GM12878 (cell line): ENCODE measurements around the gene ZNF547. TPM values are rescaled to one million over a fixed set of nuclear protein-coding genes. Genes with fewer than 3 reads are reported as not detected.
A peak's percentile ranks its signal among the peaks of the same experiment; 100 is the strongest.

Experiments
- CREB1 ChIP-seq: IDR thresholded peaks from 2 replicates; pipeline ENCODE4 v1.6.1; 2012; ENCODE audit warnings: low read depth, mild to moderate bottlenecking, inconsistent platforms
- FOXM1 ChIP-seq: IDR thresholded peaks from 2 replicates; pipeline ENCODE4 v1.6.1; 2012; ENCODE audit warnings: low read depth, mild to moderate bottlenecking, inconsistent platforms, low read length, moderate library complexity
- GABPA ChIP-seq: IDR thresholded peaks from 2 replicates; pipeline ENCODE4 v1.6.1; 2014; ENCODE audit warnings: antibody characterized with exemption, low read depth, mild to moderate bottlenecking, inconsistent platforms
- HCFC1 ChIP-seq: fragments of 150-350 bp; IDR thresholded peaks from 2 replicates; pipeline ENCODE4 v1.6.1; 2014; ENCODE audit warnings: low read length
- IKZF2 ChIP-seq, 2 experiments: fragments of 450-650 bp; IDR thresholded peaks; 2 replicates each; pipeline ENCODE4 v1.6.1; 2017; ENCODE audit warnings: mild to moderate bottlenecking in 2 of 2, moderate library complexity in 2 of 2
- KLF5 ChIP-seq: fragments of 450-650 bp; IDR thresholded peaks from 2 replicates; pipeline ENCODE4 v1.6.1; 2014; ENCODE audit warnings: mild to moderate bottlenecking; ENCODE audit not compliant: partially characterized antibody
- MEF2A ChIP-seq: IDR thresholded peaks from 2 replicates; pipeline ENCODE4 v1.6.1; 2011; ENCODE audit warnings: low read depth, mild to moderate bottlenecking, low read length, moderate library complexity; ENCODE audit not compliant: insufficient read depth
- NFYB ChIP-seq: IDR thresholded peaks from 2 replicates; pipeline ENCODE4 v1.6.1; 2011; ENCODE audit warnings: low read depth, mild to moderate bottlenecking, low read length, improper control_type of control experiment, moderate library complexity; ENCODE audit not compliant: insufficient read depth
- NRF1 ChIP-seq: conservative IDR thresholded peaks from 2 replicates; pipeline ENCODE4 v1.6.1; 2011; ENCODE audit warnings: mild to moderate bottlenecking, low read depth, low read length, improper control_type of control experiment
- SMAD5 ChIP-seq: IDR thresholded peaks from 2 replicates; pipeline ENCODE4 v1.6.1; 2016; ENCODE audit warnings: antibody characterized with exemption, low read depth
- SMARCA5 ChIP-seq: fragments of 450-650 bp; IDR thresholded peaks from 2 replicates; pipeline ENCODE4 v1.6.1; 2017; ENCODE audit warnings: mild to moderate bottlenecking
- SREBF1 ChIP-seq: IDR thresholded peaks from 2 replicates; pipeline ENCODE4 v1.6.1; 2012; ENCODE audit warnings: mild to moderate bottlenecking, low read length
- SREBF2 ChIP-seq: IDR thresholded peaks from 2 replicates; pipeline ENCODE4 v1.6.1; 2012; ENCODE audit warnings: mild to moderate bottlenecking, low read length
- TAF1 ChIP-seq: IDR thresholded peaks from 2 replicates; pipeline ENCODE4 v1.6.1; 2011; ENCODE audit warnings: mild to moderate bottlenecking, low read depth, low read length, borderline replicate concordance
- ZNF274 ChIP-seq: IDR thresholded peaks from one replicate; pipeline ENCODE4 v1.8.0; 2011; ENCODE audit not compliant: insufficient read length, insufficient read depth
- polyA plus RNA-seq, 11 experiments: library from polyadenylated mRNA; depleted of rRNA in 4 of 11; unstranded in 6 of 11; stranded (reverse) in 5 of 11; fragments of >200 nt; fragmentation: Nextera tagmentation in 4 of 11; fragmentation: Illumina TruSeq in 1 of 11; extraction: Ambion mirVana in 4 of 11; extraction: Trizol in 1 of 11; gene quantifications; 1 replicate in 1 of 11; 2 replicates in 10 of 11; pipeline versions ENCODE4 v1.2.1 to v1.2.3, GENCODE V29; 2011 to 2016; ENCODE audit warnings: inconsistent platforms in 2 of 11, missing spikeins in 2 of 11, low read depth in 1 of 11
- total RNA-seq, 4 experiments: library from RNA; depleted of rRNA in 3 of 4; stranded (reverse); fragments of >200 nt in 3 of 4; fragmentation: Illumina TruSeq in 1 of 4; extraction: Trizol in 1 of 4; gene quantifications; 2 replicates each; pipeline versions ENCODE4 v1.2.1 to v1.2.3, GENCODE V29; 2013 to 2021
- TF ChIP-seq, protein P1 (sequence below): fragments of 450-650 bp; formaldehyde crosslinking; IDR thresholded peaks from 2 replicates; pipeline ENCODE4 v1.4.0; 2020; ENCODE audit warnings: mild to moderate bottlenecking, moderate library complexity
- TF ChIP-seq, protein P2 (sequence below): fragments of 450-650 bp; IDR thresholded peaks from 2 replicates; pipeline ENCODE4 v1.6.1; 2017; ENCODE audit warnings: low read depth, mild to moderate bottlenecking, moderate library complexity
- TF ChIP-seq, protein P3 (sequence below): fragments of 150-350 bp; IDR thresholded peaks from 2 replicates; pipeline ENCODE4 v1.6.1; 2016; ENCODE audit warnings: low read depth, low read length
- TF ChIP-seq, protein P4 (sequence below): fragments of 450-650 bp; IDR thresholded peaks from 2 replicates; pipeline ENCODE4 v1.6.1; 2016; ENCODE audit warnings: mild to moderate bottlenecking
- TF ChIP-seq, protein P5 (sequence below): fragments of 450-650 bp; IDR thresholded peaks from 2 replicates; pipeline ENCODE4 v1.6.1; 2014; ENCODE audit warnings: mild to moderate bottlenecking

Gene ZNF547
- total and polyA plus RNA-seq, 10 of the 15 experiments (the other 5 are each of a cell fraction or from before 2014, with no cell fraction given): 2.3 to 6.0 (median 3.3) TPM

DNA sequence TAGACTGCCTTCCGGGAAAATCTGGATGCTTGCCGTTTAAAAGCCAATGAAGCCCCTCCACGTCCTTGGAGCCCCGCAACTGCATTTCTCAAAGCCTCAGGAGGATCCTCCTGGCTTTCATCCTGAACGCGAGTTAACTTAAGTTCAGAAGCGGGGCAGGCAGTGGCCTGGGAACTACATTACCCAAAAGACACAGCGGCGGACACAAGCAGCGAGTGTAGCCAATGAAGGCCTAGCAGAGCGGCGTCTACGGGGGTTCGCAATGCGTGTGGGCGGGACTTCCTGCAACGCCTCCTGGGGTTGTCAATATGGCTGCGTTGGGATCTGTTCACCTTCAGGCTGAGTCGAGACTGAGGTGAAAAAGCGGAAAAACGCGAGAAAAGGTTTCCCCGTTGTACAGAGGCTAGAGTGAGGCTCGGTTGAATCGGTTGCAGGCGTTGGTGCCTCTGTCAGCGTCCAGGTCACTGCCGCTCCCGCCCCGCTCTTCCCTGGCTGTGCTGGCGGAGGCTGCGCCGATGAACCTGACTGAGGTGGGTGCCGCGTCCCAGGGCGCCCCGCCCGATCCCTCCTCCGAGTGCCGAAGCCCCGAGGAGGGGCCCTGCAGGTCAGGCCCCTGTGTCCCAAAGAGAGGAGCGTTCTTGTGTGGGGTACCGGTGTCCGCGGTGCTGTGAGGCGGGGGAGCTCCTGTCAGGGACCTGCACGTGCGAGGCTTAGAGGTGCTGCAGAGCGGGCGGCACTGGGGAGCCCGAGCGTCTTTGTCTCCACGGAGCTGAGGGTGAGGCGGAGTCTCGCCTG is 47.7 kb downstream of the ZNF547 start, which contains the start of gene ZNF17 (continued):
- TF ChIP-seq, protein P1, sequence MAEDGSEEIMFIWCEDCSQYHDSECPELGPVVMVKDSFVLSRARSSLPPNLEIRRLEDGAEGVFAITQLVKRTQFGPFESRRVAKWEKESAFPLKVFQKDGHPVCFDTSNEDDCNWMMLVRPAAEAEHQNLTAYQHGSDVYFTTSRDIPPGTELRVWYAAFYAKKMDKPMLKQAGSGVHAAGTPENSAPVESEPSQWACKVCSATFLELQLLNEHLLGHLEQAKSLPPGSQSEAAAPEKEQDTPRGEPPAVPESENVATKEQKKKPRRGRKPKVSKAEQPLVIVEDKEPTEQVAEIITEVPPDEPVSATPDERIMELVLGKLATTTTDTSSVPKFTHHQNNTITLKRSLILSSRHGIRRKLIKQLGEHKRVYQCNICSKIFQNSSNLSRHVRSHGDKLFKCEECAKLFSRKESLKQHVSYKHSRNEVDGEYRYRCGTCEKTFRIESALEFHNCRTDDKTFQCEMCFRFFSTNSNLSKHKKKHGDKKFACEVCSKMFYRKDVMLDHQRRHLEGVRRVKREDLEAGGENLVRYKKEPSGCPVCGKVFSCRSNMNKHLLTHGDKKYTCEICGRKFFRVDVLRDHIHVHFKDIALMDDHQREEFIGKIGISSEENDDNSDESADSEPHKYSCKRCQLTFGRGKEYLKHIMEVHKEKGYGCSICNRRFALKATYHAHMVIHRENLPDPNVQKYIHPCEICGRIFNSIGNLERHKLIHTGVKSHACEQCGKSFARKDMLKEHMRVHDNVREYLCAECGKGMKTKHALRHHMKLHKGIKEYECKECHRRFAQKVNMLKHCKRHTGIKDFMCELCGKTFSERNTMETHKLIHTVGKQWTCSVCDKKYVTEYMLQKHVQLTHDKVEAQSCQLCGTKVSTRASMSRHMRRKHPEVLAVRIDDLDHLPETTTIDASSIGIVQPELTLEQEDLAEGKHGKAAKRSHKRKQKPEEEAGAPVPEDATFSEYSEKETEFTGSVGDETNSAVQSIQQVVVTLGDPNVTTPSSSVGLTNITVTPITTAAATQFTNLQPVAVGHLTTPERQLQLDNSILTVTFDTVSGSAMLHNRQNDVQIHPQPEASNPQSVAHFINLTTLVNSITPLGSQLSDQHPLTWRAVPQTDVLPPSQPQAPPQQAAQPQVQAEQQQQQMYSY (CRISPR knock-in tag): no peak
- TF ChIP-seq, protein P2, sequence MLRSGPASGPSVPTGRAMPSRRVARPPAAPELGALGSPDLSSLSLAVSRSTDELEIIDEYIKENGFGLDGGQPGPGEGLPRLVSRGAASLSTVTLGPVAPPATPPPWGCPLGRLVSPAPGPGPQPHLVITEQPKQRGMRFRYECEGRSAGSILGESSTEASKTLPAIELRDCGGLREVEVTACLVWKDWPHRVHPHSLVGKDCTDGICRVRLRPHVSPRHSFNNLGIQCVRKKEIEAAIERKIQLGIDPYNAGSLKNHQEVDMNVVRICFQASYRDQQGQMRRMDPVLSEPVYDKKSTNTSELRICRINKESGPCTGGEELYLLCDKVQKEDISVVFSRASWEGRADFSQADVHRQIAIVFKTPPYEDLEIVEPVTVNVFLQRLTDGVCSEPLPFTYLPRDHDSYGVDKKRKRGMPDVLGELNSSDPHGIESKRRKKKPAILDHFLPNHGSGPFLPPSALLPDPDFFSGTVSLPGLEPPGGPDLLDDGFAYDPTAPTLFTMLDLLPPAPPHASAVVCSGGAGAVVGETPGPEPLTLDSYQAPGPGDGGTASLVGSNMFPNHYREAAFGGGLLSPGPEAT: peak; percentile 99
- TF ChIP-seq SREBF1 (peak; percentile 67), NRF1 (no peak), CREB1 (peak; percentile 92), ZNF274 (no peak), KLF5 (peak; percentile 36), NFYB (peak; percentile 79), GABPA (peak; percentile 96), SMARCA5 (no peak), FOXM1 (no peak), HCFC1 (peak; percentile 93), TAF1 (peak; percentile 89), MEF2A (no peak), SREBF2 (0 out of 2 replicates have a peak, but pooled peaks have one; percentile 14), IKZF2 (IDR thresholded peaks at IDR 0.05) (no peak), SMAD5 (peak; percentile 77; the same call in 1 of the 2 replicates)
- TF ChIP-seq, protein P3, sequence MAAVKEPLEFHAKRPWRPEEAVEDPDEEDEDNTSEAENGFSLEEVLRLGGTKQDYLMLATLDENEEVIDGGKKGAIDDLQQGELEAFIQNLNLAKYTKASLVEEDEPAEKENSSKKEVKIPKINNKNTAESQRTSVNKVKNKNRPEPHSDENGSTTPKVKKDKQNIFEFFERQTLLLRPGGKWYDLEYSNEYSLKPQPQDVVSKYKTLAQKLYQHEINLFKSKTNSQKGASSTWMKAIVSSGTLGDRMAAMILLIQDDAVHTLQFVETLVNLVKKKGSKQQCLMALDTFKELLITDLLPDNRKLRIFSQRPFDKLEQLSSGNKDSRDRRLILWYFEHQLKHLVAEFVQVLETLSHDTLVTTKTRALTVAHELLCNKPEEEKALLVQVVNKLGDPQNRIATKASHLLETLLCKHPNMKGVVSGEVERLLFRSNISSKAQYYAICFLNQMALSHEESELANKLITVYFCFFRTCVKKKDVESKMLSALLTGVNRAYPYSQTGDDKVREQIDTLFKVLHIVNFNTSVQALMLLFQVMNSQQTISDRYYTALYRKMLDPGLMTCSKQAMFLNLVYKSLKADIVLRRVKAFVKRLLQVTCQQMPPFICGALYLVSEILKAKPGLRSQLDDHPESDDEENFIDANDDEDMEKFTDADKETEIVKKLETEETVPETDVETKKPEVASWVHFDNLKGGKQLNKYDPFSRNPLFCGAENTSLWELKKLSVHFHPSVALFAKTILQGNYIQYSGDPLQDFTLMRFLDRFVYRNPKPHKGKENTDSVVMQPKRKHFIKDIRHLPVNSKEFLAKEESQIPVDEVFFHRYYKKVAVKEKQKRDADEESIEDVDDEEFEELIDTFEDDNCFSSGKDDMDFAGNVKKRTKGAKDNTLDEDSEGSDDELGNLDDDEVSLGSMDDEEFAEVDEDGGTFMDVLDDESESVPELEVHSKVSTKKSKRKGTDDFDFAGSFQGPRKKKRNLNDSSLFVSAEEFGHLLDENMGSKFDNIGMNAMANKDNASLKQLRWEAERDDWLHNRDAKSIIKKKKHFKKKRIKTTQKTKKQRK: peak; percentile 73
- TF ChIP-seq, protein P4, sequence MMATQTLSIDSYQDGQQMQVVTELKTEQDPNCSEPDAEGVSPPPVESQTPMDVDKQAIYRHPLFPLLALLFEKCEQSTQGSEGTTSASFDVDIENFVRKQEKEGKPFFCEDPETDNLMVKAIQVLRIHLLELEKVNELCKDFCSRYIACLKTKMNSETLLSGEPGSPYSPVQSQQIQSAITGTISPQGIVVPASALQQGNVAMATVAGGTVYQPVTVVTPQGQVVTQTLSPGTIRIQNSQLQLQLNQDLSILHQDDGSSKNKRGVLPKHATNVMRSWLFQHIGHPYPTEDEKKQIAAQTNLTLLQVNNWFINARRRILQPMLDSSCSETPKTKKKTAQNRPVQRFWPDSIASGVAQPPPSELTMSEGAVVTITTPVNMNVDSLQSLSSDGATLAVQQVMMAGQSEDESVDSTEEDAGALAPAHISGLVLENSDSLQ: peak; percentile 98
- TF ChIP-seq, protein P5, sequence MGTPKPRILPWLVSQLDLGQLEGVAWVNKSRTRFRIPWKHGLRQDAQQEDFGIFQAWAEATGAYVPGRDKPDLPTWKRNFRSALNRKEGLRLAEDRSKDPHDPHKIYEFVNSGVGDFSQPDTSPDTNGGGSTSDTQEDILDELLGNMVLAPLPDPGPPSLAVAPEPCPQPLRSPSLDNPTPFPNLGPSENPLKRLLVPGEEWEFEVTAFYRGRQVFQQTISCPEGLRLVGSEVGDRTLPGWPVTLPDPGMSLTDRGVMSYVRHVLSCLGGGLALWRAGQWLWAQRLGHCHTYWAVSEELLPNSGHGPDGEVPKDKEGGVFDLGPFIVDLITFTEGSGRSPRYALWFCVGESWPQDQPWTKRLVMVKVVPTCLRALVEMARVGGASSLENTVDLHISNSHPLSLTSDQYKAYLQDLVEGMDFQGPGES: peak; percentile 70
